H1 (cell line): ENCODE data around the gene HDAC11. TPM values are rescaled to one million over a fixed set of nuclear protein-coding genes. Genes with fewer than 3 reads are reported as not detected.

ENCODE experiments used
- CTCF ChIA-PET: fragments of 300-600 bp; sonication (Branson Sonifier 250); formaldehyde crosslinking; loops from one replicate; lab custom pipeline; 2021; ENCODE audit not compliant: partially characterized antibody; lab: Charles Lee
- POLR2A ChIA-PET: fragments of 300-600 bp; sonication (Branson Sonifier 250); formaldehyde crosslinking; loops from one replicate; lab custom pipeline; 2021; ENCODE audit warnings: inconsistent platforms; ENCODE audit not compliant: partially characterized antibody; lab: Charles Lee
- DNase-seq, 2 experiments: peaks; one replicate each; pipeline versions ENCODE4 v3.0.0 to v3.0.0-alpha.2; 2010 to 2022; ENCODE audit warnings: low spot score in 2 of 2, low read depth in 1 of 2, mixed read lengths in 1 of 2
- FAIRE-seq: peaks from 2 replicates; lab custom pipeline; 2011; peaks lifted over from hg19 to GRCh38; lab: Jason Lieb, UNC
- H2AFZ ChIP-seq: 2 replicates; pipeline ENCODE4 v1.8.1; 2012; ENCODE audit warnings: low read length, inconsistent platforms
- H2AK5ac ChIP-seq: 2 replicates; pipeline ENCODE4 v1.6.1; 2013; ENCODE audit warnings: low read depth, low read length
- H2BK120ac ChIP-seq: replicated peaks from 2 replicates; pipeline ENCODE3; 2013; ENCODE audit warnings: low read depth, low read length, inconsistent platforms
- H2BK12ac ChIP-seq: 2 replicates; pipeline ENCODE4 v1.6.1; 2013; ENCODE audit warnings: low read depth, low read length
- H2BK15ac ChIP-seq: 2 replicates; pipeline ENCODE4 v1.6.1; 2013; ENCODE audit warnings: low read length
- H2BK20ac ChIP-seq: 2 replicates; pipeline ENCODE4 v1.6.1; 2013; ENCODE audit warnings: low read length
- H2BK5ac ChIP-seq: 2 replicates; pipeline ENCODE4 v1.6.1; 2013; ENCODE audit warnings: low read depth, low read length
- H3K14ac ChIP-seq: 2 replicates; pipeline ENCODE4 v1.6.1; 2013; ENCODE audit warnings: inconsistent platforms; ENCODE audit not compliant: insufficient read length
- H3K18ac ChIP-seq: 2 replicates; pipeline ENCODE4 v1.6.1; 2013; ENCODE audit warnings: low read length; ENCODE audit errors: extremely low read depth
- H3K23ac ChIP-seq: 2 replicates; pipeline ENCODE4 v1.6.1; 2013; ENCODE audit warnings: inconsistent platforms; ENCODE audit not compliant: insufficient read length
- H3K23me2 ChIP-seq: 2 replicates; pipeline ENCODE4 v1.6.1; 2013; ENCODE audit warnings: low read depth, low read length
- H3K27ac ChIP-seq: 2 replicates; pipeline ENCODE4 v1.6.1; 2011; ENCODE audit warnings: low read depth, low read length, inconsistent platforms
- H3K27me3 ChIP-seq, 4 experiments: replicated peaks in 1 of 4; 1 replicate in 1 of 4; 2 replicates in 3 of 4; pipeline versions ENCODE4 v1.6.1 to v1.8.1; 2011 to 2013; ENCODE audit warnings: low read length in 3 of 4, mild to moderate bottlenecking in 3 of 4, inconsistent platforms in 2 of 4, mixed read lengths in 2 of 4, moderate library complexity in 1 of 4; ENCODE audit not compliant: control insufficient read depth in 3 of 4, insufficient read depth in 3 of 4; ENCODE audit errors: extremely low read depth in 1 of 4
- H3K36me3 ChIP-seq, 4 experiments: 2 replicates each; pipeline versions ENCODE4 v1.6.1 to v1.8.1; 2011 to 2013; ENCODE audit warnings: mild to moderate bottlenecking in 4 of 4, low read length in 3 of 4, moderate library complexity in 2 of 4, control low read depth in 1 of 4, inconsistent platforms in 1 of 4; ENCODE audit not compliant: insufficient read depth in 4 of 4, control insufficient read depth in 2 of 4
- H3K4ac ChIP-seq: replicated peaks from 2 replicates; pipeline ENCODE3; 2013; ENCODE audit warnings: low read length, low read depth, mixed read lengths, inconsistent platforms; ENCODE audit not compliant: insufficient read length
- H3K4me1 ChIP-seq, 4 experiments: replicated peaks in 1 of 4; 1 replicate in 1 of 4; 2 replicates in 3 of 4; pipeline versions ENCODE4 v1.6.1 to v1.8.1; 2011 to 2013; ENCODE audit warnings: low read length in 3 of 4, inconsistent platforms in 2 of 4, mixed read lengths in 1 of 4; ENCODE audit not compliant: insufficient read depth in 4 of 4, control insufficient read depth in 3 of 4
- H3K4me2 ChIP-seq, 2 experiments: 2 replicates each; pipeline versions ENCODE4 v1.6.1 to v1.8.1; 2011 to 2013; ENCODE audit warnings: low read depth in 2 of 2, low read length in 2 of 2, control low read depth in 1 of 2, inconsistent platforms in 1 of 2, mild to moderate bottlenecking in 1 of 2; ENCODE audit not compliant: insufficient read depth in 1 of 2
- H3K4me3 ChIP-seq, 4 experiments: fragments of 200-600, 300-600 bp in 1 of 4; sonication (generic), shearing (Covaris generic), sonication (Bioruptor Twin) in 1 of 4; 2 replicates each; pipeline versions ENCODE4 v1.5.1 to v1.8.1; 2011 to 2016; ENCODE audit warnings: low read length in 4 of 4, low read depth in 3 of 4, control low read depth in 2 of 4, inconsistent platforms in 2 of 4, mild to moderate bottlenecking in 2 of 4, mixed read lengths in 1 of 4, moderate library complexity in 1 of 4; ENCODE audit not compliant: insufficient read depth in 2 of 4; ENCODE audit errors: extremely low read depth in 1 of 4
- H3K56ac ChIP-seq: replicated peaks from 2 replicates; pipeline ENCODE3; 2013; ENCODE audit warnings: low read depth, mild to moderate bottlenecking, mixed read lengths, low read length, inconsistent platforms; ENCODE audit not compliant: insufficient read length
- H3K79me1 ChIP-seq: 2 replicates; pipeline ENCODE4 v1.6.1; 2013; ENCODE audit warnings: low read depth, low read length, control low read depth
- H3K79me2 ChIP-seq, 2 experiments: 2 replicates each; pipeline versions ENCODE4 v1.6.1 to v1.8.1; 2012 to 2013; ENCODE audit warnings: low read length in 2 of 2, mild to moderate bottlenecking in 2 of 2, inconsistent platforms in 1 of 2; ENCODE audit not compliant: insufficient read depth in 2 of 2, control insufficient read depth in 1 of 2
- H3K9ac ChIP-seq, 4 experiments: replicated peaks in 1 of 4; 1 replicate in 1 of 4; 2 replicates in 3 of 4; pipeline versions ENCODE4 v1.6.1 to v1.8.1; 2011 to 2013; ENCODE audit warnings: low read depth in 3 of 4, low read length in 3 of 4, control low read depth in 2 of 4, mild to moderate bottlenecking in 2 of 4, moderate library complexity in 2 of 4, inconsistent platforms in 1 of 4; ENCODE audit errors: extremely low read depth in 1 of 4
- H3K9me3 ChIP-seq, 2 experiments: 2 replicates each; pipeline versions ENCODE4 v1.6.1 to v1.8.1; 2012 to 2013; ENCODE audit warnings: mild to moderate bottlenecking in 2 of 2, moderate library complexity in 2 of 2, control low read depth in 1 of 2, inconsistent platforms in 1 of 2, low read depth in 1 of 2, low read length in 1 of 2, mixed read lengths in 1 of 2; ENCODE audit not compliant: insufficient read depth in 2 of 2
- H4K20me1 ChIP-seq, 2 experiments: replicated peaks in 1 of 2; 2 replicates each; pipeline versions ENCODE3 to v1.8.1; 2011 to 2013; ENCODE audit warnings: inconsistent platforms in 2 of 2, low read length in 2 of 2, mild to moderate bottlenecking in 1 of 2; ENCODE audit not compliant: insufficient read depth in 2 of 2, control insufficient read depth in 1 of 2
- H4K5ac ChIP-seq: 2 replicates; pipeline ENCODE4 v1.6.1; 2013; ENCODE audit warnings: low read length, low read depth, mixed read lengths, inconsistent platforms; ENCODE audit not compliant: insufficient read length
- H4K8ac ChIP-seq: 2 replicates; pipeline ENCODE4 v1.8.0; 2013; ENCODE audit warnings: mild to moderate bottlenecking, moderate library complexity, low read length, inconsistent platforms; ENCODE audit not compliant: insufficient read depth; ENCODE audit errors: extremely low read depth
- H4K91ac ChIP-seq: replicated peaks from 2 replicates; pipeline ENCODE3; 2013; ENCODE audit warnings: low read length, mixed read lengths, inconsistent platforms; ENCODE audit not compliant: insufficient read length
- SP4 ChIP-seq: IDR thresholded peaks from 2 replicates; pipeline ENCODE4 v1.6.1; 2012; ENCODE audit warnings: low read length, inconsistent platforms
- WGBS, 2 experiments: shearing (Covaris generic) in 1 of 2; methylation state at CpG; one replicate each; pipeline versions ENCODE4 v1.1.6 to v1.1.7; 2013 to 2015; ENCODE audit warnings: low lambda C conversion rate in 2 of 2, mixed read lengths in 2 of 2, inconsistent platforms in 1 of 2, low coverage in 1 of 2, missing lambda C conversion rate in 1 of 2; ENCODE audit not compliant: insufficient replicate concordance in 2 of 2, insufficient coverage in 1 of 2, insufficient read length in 1 of 2; ENCODE audit errors: extremely low coverage in 1 of 2, missing lambda C conversion rate in 1 of 2; 5-methylcytosine and 5-hydroxymethylcytosine counted together
- polyA plus RNA-seq, 7 experiments: library from polyadenylated mRNA; depleted of rRNA in 3 of 7; stranded (reverse) in 5 of 7; unstranded in 2 of 7; fragments of >200 nt in 5 of 7; fragments of 200-250 nt in 2 of 7; gene quantifications; 1 replicate in 5 of 7; 2 replicates in 1 of 7; 4 replicates in 1 of 7; pipeline versions ENCODE4 v1.2.1 to v1.2.3, GENCODE V29; 2011 to 2013; ENCODE audit warnings: missing spikeins in 2 of 7, mixed read lengths in 2 of 7
- total RNA-seq: library from RNA; stranded (reverse); fragmentation: NEBNext Ultra II Directional; extraction: Animal tissue kit (Norgen Biotek cat#: 25700); gene quantifications from 2 replicates; pipeline ENCODE4 v1.2.1, GENCODE V29; 2021

Gene HDAC11
- total and polyA plus RNA-seq, 2 of the 8 experiments (the other 6 are each of a cell fraction or from before 2014, with no cell fraction given), result 6.8 to 7.4 TPM

DNA sequence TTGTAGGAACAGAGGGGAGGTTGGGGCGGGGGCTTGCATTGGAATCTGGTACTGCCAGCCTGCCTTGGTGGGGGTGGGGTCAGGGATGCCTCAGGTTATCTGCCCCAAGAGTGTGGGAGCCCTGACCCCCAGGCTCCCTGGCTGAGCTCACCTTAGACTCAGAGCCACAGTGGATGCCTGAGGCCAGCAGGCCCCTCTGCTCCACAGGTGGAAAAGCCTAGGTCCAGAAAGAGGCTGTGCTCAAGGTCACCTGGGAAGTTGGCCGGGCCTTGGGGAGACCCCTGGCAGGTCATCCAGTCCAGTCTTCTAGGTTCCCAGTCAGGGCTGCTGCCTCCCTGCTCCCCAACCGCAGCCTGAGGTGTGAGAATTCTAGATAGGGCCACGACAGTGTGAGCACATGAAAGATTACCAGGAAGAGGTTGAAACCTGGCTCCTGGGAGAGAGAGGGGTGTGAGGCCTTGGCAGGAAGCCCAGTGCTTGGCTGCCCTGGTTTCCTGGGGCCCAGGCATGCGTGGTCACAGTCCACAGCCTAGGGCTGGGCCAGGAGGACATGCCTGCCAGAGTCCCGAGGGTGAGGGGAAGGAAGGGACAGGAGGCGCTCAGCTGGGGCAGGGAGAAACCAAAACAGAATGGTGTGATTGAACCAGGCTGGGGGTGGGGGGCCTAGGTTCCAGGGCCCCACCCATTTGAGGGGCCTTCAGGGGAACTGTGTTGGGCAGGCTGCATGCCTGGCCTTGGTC, 4.9 kb downstream of the HDAC11 start:
- Histone ChIP-seq H2BK20ac (no peak overlapping the region), H4K5ac (no peak overlapping the region), H3K4me1 (peaks cover 0 to 11% (median 6%) of the 10 kb centered on the region in 4 experiments; a peak in 3 of 7 replicates), H3K27ac (no peak overlapping the region), H3K9me3 (no peaks in the 10 kb centered on the region), H2BK12ac (no peak overlapping the region), H3K79me1 (no peaks in the 10 kb centered on the region), H3K14ac (no peak overlapping the region), H3K18ac (no peak overlapping the region), H2BK120ac (no peak overlapping the region), H2AK5ac (no peak overlapping the region), H3K27me3 (peaks cover 0 to 9% (median 4%) of the 10 kb centered on the region in 4 experiments; a peak in 5 of 7 replicates), H4K8ac (no peak overlapping the region), H3K9ac (no peak overlapping the region), H3K4me3 (no peak overlapping the region), H3K4ac (no peak overlapping the region), H4K20me1 (no peaks in the 10 kb centered on the region), H4K91ac (no peak overlapping the region), H3K56ac (no peak overlapping the region), H3K79me2 (no peaks in the 10 kb centered on the region), H2AFZ (no peak overlapping the region), H3K36me3 (no peaks in the 10 kb centered on the region), H3K4me2 (no peak overlapping the region), H3K23ac (no peak overlapping the region), H2BK5ac (no peak overlapping the region), H2BK15ac (no peak overlapping the region), H3K23me2 (peaks cover 4% of the 10 kb centered on the region; the same call in 1 of the 2 replicates)
- no peak for DNase-seq
- POLR2A ChIA-PET, result no interaction called here
- FAIRE-seq, result no peak
- TF ChIP-seq SP4, result no peak
- CTCF ChIA-PET, result interaction anchor here (0.9 to 13.7 kb wide), 10 partner anchors 12 to 321 kb away, joined by 3 to 159 read pairs (median 3); no protein-coding TSS in a partner anchor
- 74% methylated on average over 4 of the region's 7 CpGs; no CpG with 5 or more reads in 1 of the 2 experiments for WGBS, 2 experiments
